HepG2 (cell line): ENCODE data around the gene PCSK5. TPM values are rescaled to one million over a fixed set of nuclear protein-coding genes. Genes with fewer than 3 reads are reported as not detected.

Source experiments
- ATAC-seq: fragments of 200-7000 bp; cut with Tn5 transposase; 3 replicates; pipeline ENCODE4 v1.9.1; 2020; ENCODE audit warnings: mild to moderate bottlenecking, moderate library complexity
- BruUV-seq: library from RNA; stranded (reverse); fragments of 400-500 nt; replicated peaks from 2 replicates; lab custom pipeline; 2021; lab: Mats Ljungman, UMichigan
- CTCF ChIA-PET: fragments of 300-600 bp; formaldehyde crosslinking; extraction: SDS; loops from one replicate; lab custom pipeline; 2021; ENCODE audit warnings: low total read pairs, inconsistent platforms, low intra/inter-chr PET ratio; lab: Yijun Ruan, JAX
- POLR2A ChIA-PET: fragments of 350-600 bp; sonication (Branson Sonifier 250); formaldehyde crosslinking; loops from one replicate; lab custom pipeline; 2020; ENCODE audit warnings: antibody characterized with exemption, inconsistent platforms; lab: Yijun Ruan, JAX
- DNase-seq: peaks from one replicate; pipeline ENCODE4 v3.0.0-alpha.2; 2015; ENCODE audit warnings: low spot score
- FAIRE-seq: peaks from 3 replicates; lab custom pipeline; 2011; peaks lifted over from hg19 to GRCh38; lab: Jason Lieb, UNC
- H2AFZ ChIP-seq: one replicate; pipeline ENCODE4 v1.6.1; 2011; ENCODE audit warnings: low read length, inconsistent platforms
- H3K27ac ChIP-seq: fragments of 300-600 bp; 3 replicates; pipeline ENCODE4 v1.8.0; 2011; ENCODE audit warnings: mixed run types, mild to moderate bottlenecking, mixed read lengths, low read length, inconsistent platforms; ENCODE audit not compliant: insufficient read depth; ENCODE audit errors: extremely low read length
- H3K27me3 ChIP-seq, 2 experiments: fragments of 200-600 bp in 1 of 2; 2 replicates in 1 of 2; 3 replicates in 1 of 2; pipeline versions ENCODE4 v1.6.0 to v1.8.0; 2011; ENCODE audit warnings: low read length in 2 of 2, mild to moderate bottlenecking in 2 of 2, moderate library complexity in 2 of 2, inconsistent platforms in 1 of 2; ENCODE audit not compliant: insufficient read depth in 2 of 2, control insufficient read depth in 1 of 2
- H3K36me3 ChIP-seq, 2 experiments: fragments of 200-600 bp in 1 of 2; replicated peaks in 1 of 2; 2 replicates in 1 of 2; 3 replicates in 1 of 2; pipeline versions ENCODE4 v1.5.1 to v1.8.0; 2011; ENCODE audit warnings: low read length in 2 of 2, inconsistent platforms in 1 of 2; ENCODE audit not compliant: insufficient read depth in 2 of 2, control insufficient read depth in 1 of 2
- H3K4me1 ChIP-seq: 2 replicates; pipeline ENCODE4 v1.5.1; 2012; ENCODE audit warnings: low read length, inconsistent platforms; ENCODE audit not compliant: insufficient read depth
- H3K4me2 ChIP-seq: 2 replicates; pipeline ENCODE4 v1.6.0; 2011; ENCODE audit warnings: low read depth, low read length, inconsistent platforms
- H3K4me3 ChIP-seq, 3 experiments: fragments of 200-600 bp in 1 of 3; sonication (generic), shearing (Covaris generic) in 1 of 3; replicated peaks in 1 of 3; 2 replicates each; pipeline ENCODE4 v1.5.1; 2011 to 2016; ENCODE audit warnings: low read length in 3 of 3, inconsistent platforms in 2 of 3, low read depth in 2 of 3, mild to moderate bottlenecking in 2 of 3, control low read depth in 1 of 3, mixed read lengths in 1 of 3; ENCODE audit not compliant: insufficient read depth in 1 of 3
- H3K79me2 ChIP-seq: one replicate; pipeline ENCODE4 v1.6.1; 2011; ENCODE audit warnings: low read length, inconsistent platforms; ENCODE audit not compliant: insufficient read depth
- H3K9ac ChIP-seq: 2 replicates; pipeline ENCODE4 v1.6.0; 2011; ENCODE audit warnings: mild to moderate bottlenecking, low read depth, low read length, inconsistent platforms; ENCODE audit not compliant: insufficient read depth
- H3K9me3 ChIP-seq: 2 replicates; pipeline ENCODE4 v1.5.1; 2012; ENCODE audit warnings: mild to moderate bottlenecking, low read length
- H4K20me1 ChIP-seq: 2 replicates; pipeline ENCODE4 v1.6.0; 2011; ENCODE audit warnings: inconsistent platforms, mild to moderate bottlenecking, low read length, moderate library complexity; ENCODE audit not compliant: insufficient read depth
- ATAD3A ChIP-seq: sonication (generic); formaldehyde crosslinking; IDR thresholded peaks from 2 replicates; pipeline ENCODE4 v1.4.0; 2020; ENCODE audit warnings: missing genetic modification reagents
- CCAR2 ChIP-seq: fragments of 200-400 bp; formaldehyde crosslinking; optimal IDR thresholded peaks from 2 replicates; pipeline ENCODE3; 2018; ENCODE audit warnings: low read depth, mild to moderate bottlenecking, low read length, moderate library complexity
- FOXO1 ChIP-seq: sonication (generic); formaldehyde crosslinking; IDR thresholded peaks from 2 replicates; pipeline ENCODE4 v1.4.0; 2020; ENCODE audit warnings: missing genetic modification reagents
- HDAC6 ChIP-seq: fragments of 200-600 bp; sonication (generic); IDR thresholded peaks from 2 replicates; pipeline ENCODE4 v1.7.0; 2017; ENCODE audit warnings: mild to moderate bottlenecking, antibody characterized with exemption, low read length, low read depth
- MXD4 ChIP-seq: IDR thresholded peaks from 2 replicates; pipeline ENCODE4 v1.6.1; 2016; ENCODE audit warnings: mild to moderate bottlenecking, missing biosample characterization, missing genetic modification reagents
- POLR2AphosphoS2 ChIP-seq: IDR thresholded peaks from 2 replicates; pipeline ENCODE4 v1.6.1; 2011; ENCODE audit warnings: low read depth, low read length, improper control_type of control experiment
- RBFOX2 ChIP-seq: fragments of 200-400 bp; formaldehyde crosslinking; IDR thresholded peaks from 2 replicates; pipeline ENCODE4 v1.6.1; 2017; ENCODE audit warnings: low read depth, mild to moderate bottlenecking, low read length
- SALL1 ChIP-seq: sonication (generic); formaldehyde crosslinking; IDR thresholded peaks from 2 replicates; pipeline ENCODE4 v1.8.0; 2022; ENCODE audit warnings: mild to moderate bottlenecking, missing genetic modification reagents
- SMAD9 ChIP-seq: sonication (generic); formaldehyde crosslinking; IDR thresholded peaks from 2 replicates; pipeline ENCODE4 v1.5.1; 2020; ENCODE audit warnings: mild to moderate bottlenecking, missing genetic modification reagents
- SP5 ChIP-seq: IDR thresholded peaks from 2 replicates; pipeline ENCODE4 v1.6.1; 2016; ENCODE audit warnings: low read depth, borderline replicate concordance
- ZBTB7B ChIP-seq: sonication (generic); formaldehyde crosslinking; IDR thresholded peaks from 2 replicates; pipeline ENCODE4 v1.4.0; 2020; ENCODE audit warnings: missing genetic modification reagents
- ZEB1 ChIP-seq: IDR thresholded peaks from 2 replicates; pipeline ENCODE4 v1.6.1; 2012; ENCODE audit warnings: mild to moderate bottlenecking, low read depth, inconsistent platforms; ENCODE audit not compliant: insufficient replicate concordance
- ZIK1 ChIP-seq: sonication (generic); formaldehyde crosslinking; IDR thresholded peaks from 2 replicates; pipeline ENCODE4 v1.5.0; 2020; ENCODE audit warnings: mild to moderate bottlenecking, low read depth, missing genetic modification reagents, borderline replicate concordance
- ZNF232 ChIP-seq: sonication (generic); formaldehyde crosslinking; IDR thresholded peaks from 2 replicates; pipeline ENCODE4 v1.4.0; 2020; ENCODE audit warnings: missing genetic modification reagents, borderline replicate concordance
- ZNF235 ChIP-seq: sonication (generic); formaldehyde crosslinking; IDR thresholded peaks from 2 replicates; pipeline ENCODE4 v1.8.1; 2023; ENCODE audit warnings: mild to moderate bottlenecking, missing genetic modification reagents, borderline replicate concordance
- ZNF275 ChIP-seq: sonication (generic); formaldehyde crosslinking; IDR thresholded peaks from 2 replicates; pipeline ENCODE4 v1.8.0; 2022; ENCODE audit warnings: missing genetic modification reagents, mild to moderate bottlenecking, inconsistent platforms, borderline replicate concordance
- ZNF558 ChIP-seq: sonication (generic); formaldehyde crosslinking; IDR thresholded peaks from 2 replicates; pipeline ENCODE4 v1.9.0; 2022; ENCODE audit warnings: mild to moderate bottlenecking, missing genetic modification reagents, borderline replicate concordance
- ZNF800 ChIP-seq: sonication (generic); formaldehyde crosslinking; IDR thresholded peaks from 2 replicates; pipeline ENCODE4 v1.4.0; 2020; ENCODE audit warnings: missing genetic modification reagents
- ZNF83 ChIP-seq: sonication (generic); formaldehyde crosslinking; IDR thresholded peaks from 2 replicates; pipeline ENCODE4 v1.4.0; 2020; ENCODE audit warnings: missing genetic modification reagents, mild to moderate bottlenecking, borderline replicate concordance
- ZSCAN20 ChIP-seq: sonication (generic); formaldehyde crosslinking; IDR thresholded peaks from 2 replicates; pipeline ENCODE4 v1.4.0; 2020; ENCODE audit warnings: missing genetic modification reagents, mild to moderate bottlenecking, borderline replicate concordance
- WGBS: methylation state at CpG from one replicate; pipeline ENCODE4 v1.1.6; 2017; ENCODE audit warnings: low lambda C conversion rate; 5-methylcytosine and 5-hydroxymethylcytosine counted together
- in situ Hi-C: cut with HindIII; loops from 2 replicates; pipeline ENCODE4 v1.10.0; 2017; ENCODE audit warnings: low pct_unique_long_range_greater_than_20kb; ENCODE audit not compliant: extremely low pct_ligation_motif_present
- intact Hi-C: fragments of 100-400 bp; cut with micrococcal nuclease; formaldehyde crosslinking; loops from one replicate; pipeline ENCODE4 v1.10.0; 2022; ENCODE audit not compliant: unreplicated experiment
- polyA plus RNA-seq, 8 experiments: library from polyadenylated mRNA; depleted of rRNA in 3 of 8; stranded (reverse) in 7 of 8; unstranded in 1 of 8; fragments of >200 nt; fragmentation: Illumina TruSeq in 4 of 8; extraction: Trizol in 4 of 8; gene quantifications; 2 replicates each; pipeline versions ENCODE4 v1.2.1 to v1.2.3, GENCODE V29; 2011 to 2016; ENCODE audit warnings: low read depth in 4 of 8, missing spikeins in 1 of 8, mixed read lengths in 1 of 8; ENCODE audit not compliant: insufficient read depth in 1 of 8
- total RNA-seq, 5 experiments: library from RNA; depleted of rRNA; stranded (reverse); fragments of >200 nt; fragmentation: Illumina TruSeq; extraction: Trizol; gene quantifications; 2 replicates each; pipeline ENCODE4 v1.2.3, GENCODE V29; 2016; ENCODE audit warnings: low read depth in 1 of 5
- TF ChIP-seq, protein P1 (sequence below): sonication (generic); formaldehyde crosslinking; IDR thresholded peaks from 2 replicates; pipeline ENCODE4 v1.8.1; 2023; ENCODE audit warnings: mild to moderate bottlenecking, missing genetic modification reagents

PCSK5 gene
- total and polyA plus RNA-seq, 2 of the 13 experiments (the other 11 are each of a cell fraction or from before 2014, with no cell fraction given): 0.55 to 0.66 TPM

- TF ChIP-seq SALL1 (CRISPR knock-in tag) (no peak), ZBTB7B (CRISPR knock-in tag) (no peak), ZNF235 (no peak), ZNF232 (CRISPR knock-in tag) (no peak), FOXO1 (no peak)
These were observed 423.3 kb downstream of the PCSK5 start (continued) for GRCh38 chr9:76313771-76314170.

- BruUV-seq: no TSS peak
- Histone ChIP-seq H3K4me1 (no peaks in the 10 kb centered on the region), H4K20me1 (no peaks in the 10 kb centered on the region), H3K36me3 (no peaks in the 10 kb centered on the region), H3K9me3 (no peaks in the 10 kb centered on the region), H3K4me2 (no peak overlapping the region), H3K4me3 (no peak overlapping the region), H3K27me3 (no peaks in the 10 kb centered on the region), H2AFZ (no peak overlapping the region), H3K9ac (no peak overlapping the region), H3K27ac (no peak overlapping the region), H3K79me2 (no peaks in the 10 kb centered on the region)
- ATAC-seq: no peak
- in situ Hi-C loops (no loop called here), intact Hi-C loops (no loop called here)
- CTCF ChIA-PET: no interaction called here
- POLR2A ChIA-PET: no interaction called here
- DNase-seq: no peak
- FAIRE-seq: no peak
- no peak for TF ChIP-seq ZNF800
- TF ChIP-seq ZEB1: no peak
- no peak for TF ChIP-seq RBFOX2
- no peak for TF ChIP-seq SP5 (CRISPR knock-in tag)
- no peak for TF ChIP-seq ZNF558 (CRISPR knock-in tag)
- TF ChIP-seq HDAC6: no peak
- TF ChIP-seq ZNF275: no peak
- no peak for TF ChIP-seq MXD4
- no peak for TF ChIP-seq ZNF83
- TF ChIP-seq, protein P1, sequence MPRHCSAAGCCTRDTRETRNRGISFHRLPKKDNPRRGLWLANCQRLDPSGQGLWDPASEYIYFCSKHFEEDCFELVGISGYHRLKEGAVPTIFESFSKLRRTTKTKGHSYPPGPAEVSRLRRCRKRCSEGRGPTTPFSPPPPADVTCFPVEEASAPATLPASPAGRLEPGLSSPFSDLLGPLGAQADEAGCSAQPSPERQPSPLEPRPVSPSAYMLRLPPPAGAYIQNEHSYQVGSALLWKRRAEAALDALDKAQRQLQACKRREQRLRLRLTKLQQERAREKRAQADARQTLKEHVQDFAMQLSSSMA: no peak
- TF ChIP-seq CCAR2: no peak
- no peak for TF ChIP-seq SMAD9 (CRISPR knock-in tag)
- TF ChIP-seq ATAD3A (CRISPR knock-in tag): no peak
- no peak for TF ChIP-seq ZSCAN20
- TF ChIP-seq ZIK1: no peak
- TF ChIP-seq POLR2AphosphoS2: no peak
- WGBS: 90% methylated on average over 4 of the region's 4 CpGs
These were observed 423.8 kb downstream of the PCSK5 start for GRCh38 chr9:76314321-76314720.
